CD4-positive, CD25-positive, alpha-beta regulatory T cell (primary cell): ENCODE results near the gene PACRGL. TPM values are rescaled to one million over a fixed set of nuclear protein-coding genes. Genes with fewer than 3 reads are reported as not detected.
A peak's percentile ranks its signal among the peaks of the same experiment; 100 is the strongest.
"Not testable (repeated sequence)": the region's sequence is repeated elsewhere in the genome, so short reads cannot be mapped to it uniquely, and the experiment has no call there.

Experiments
- ATAC-seq, 2 donors: fragments of 150-1000 bp; cut with Tn5 transposase; one replicate each; pipeline ENCODE4 v1.10.0; 2021; ENCODE audit warnings: low read depth in 2 of 2, moderate number of reproducible peaks in 2 of 2, moderate library complexity in 1 of 2
- DNase-seq, 3 donors: peaks; one replicate each; pipeline versions ENCODE4 v3.0.0 to v3.0.0-alpha.2; 2012 to 2022; ENCODE audit warnings: mixed read lengths in 1 of 3
- H3K27ac ChIP-seq: one replicate; pipeline ENCODE4 v1.7.0; 2013; ENCODE audit warnings: mild to moderate bottlenecking, low read length; ENCODE audit not compliant: insufficient read depth, poor library complexity, severe bottlenecking
- H3K27me3 ChIP-seq: one replicate; pipeline ENCODE4 v1.7.0; 2013; ENCODE audit warnings: low read length; ENCODE audit not compliant: control insufficient read depth, insufficient read depth
- H3K36me3 ChIP-seq: one replicate; pipeline ENCODE4 v1.7.0; 2013; ENCODE audit warnings: mild to moderate bottlenecking, low read length, moderate library complexity; ENCODE audit not compliant: control insufficient read depth, insufficient read depth
- H3K4me1 ChIP-seq: 2 replicates; pipeline ENCODE4 v1.7.0; 2013; ENCODE audit warnings: mild to moderate bottlenecking, low read length; ENCODE audit not compliant: insufficient read depth, control insufficient read depth, poor library complexity, severe bottlenecking
- H3K4me3 ChIP-seq: one replicate; pipeline ENCODE4 v1.7.0; 2013; ENCODE audit warnings: low read depth, mild to moderate bottlenecking, low read length, moderate library complexity
- H3K9me3 ChIP-seq, 2 experiments: 1 replicate in 1 of 2; 2 replicates in 1 of 2; pipeline ENCODE4 v1.7.0; 2013; ENCODE audit warnings: low read length in 2 of 2, mild to moderate bottlenecking in 1 of 2, moderate library complexity in 1 of 2; ENCODE audit not compliant: control insufficient read depth in 2 of 2
- H3K27ac Mint-ChIP-seq, 3 donors: one replicate each; pipeline ENCODE4 v1.8.0; 2020 to 2022; ENCODE audit warnings: mild to moderate bottlenecking in 3 of 3, mixed read lengths in 3 of 3, moderate library complexity in 2 of 3
- H3K27me3 Mint-ChIP-seq: one replicate; pipeline ENCODE4 v1.8.0; 2022; ENCODE audit warnings: mild to moderate bottlenecking, mixed read lengths
- H3K36me3 Mint-ChIP-seq: one replicate; pipeline ENCODE4 v1.8.0; 2020; ENCODE audit warnings: mixed read lengths
- H3K4me1 Mint-ChIP-seq, 4 donors: one replicate each; pipeline ENCODE4 v1.8.0; 2020 to 2022; ENCODE audit warnings: mixed read lengths in 4 of 4, mild to moderate bottlenecking in 1 of 4
- H3K4me3 Mint-ChIP-seq, 4 donors: one replicate each; pipeline ENCODE4 v1.8.0; 2020 to 2022; ENCODE audit warnings: mild to moderate bottlenecking in 4 of 4, mixed read lengths in 4 of 4, moderate library complexity in 3 of 4
- H3K9me3 Mint-ChIP-seq, 7 donors: one replicate each; pipeline ENCODE4 v1.8.0; 2020 to 2022; ENCODE audit warnings: mixed read lengths in 7 of 7, mild to moderate bottlenecking in 3 of 7, moderate library complexity in 2 of 7
- polyA plus RNA-seq, 4 donors: library from polyadenylated mRNA; unstranded; fragments of 300-500 nt; fragmentation: Illumina TruSeq; gene quantifications; one replicate each; pipeline ENCODE4 v1.2.3, GENCODE V29; 2021
- total RNA-seq: library from RNA; stranded (reverse); gene quantifications from one replicate; pipeline ENCODE4 v1.2.3, GENCODE V29; 2022

PACRGL gene
- total and polyA plus RNA-seq, 5 donors from 2014 or later = 4.0 to 8.6 (median 4.3) TPM

DNA sequence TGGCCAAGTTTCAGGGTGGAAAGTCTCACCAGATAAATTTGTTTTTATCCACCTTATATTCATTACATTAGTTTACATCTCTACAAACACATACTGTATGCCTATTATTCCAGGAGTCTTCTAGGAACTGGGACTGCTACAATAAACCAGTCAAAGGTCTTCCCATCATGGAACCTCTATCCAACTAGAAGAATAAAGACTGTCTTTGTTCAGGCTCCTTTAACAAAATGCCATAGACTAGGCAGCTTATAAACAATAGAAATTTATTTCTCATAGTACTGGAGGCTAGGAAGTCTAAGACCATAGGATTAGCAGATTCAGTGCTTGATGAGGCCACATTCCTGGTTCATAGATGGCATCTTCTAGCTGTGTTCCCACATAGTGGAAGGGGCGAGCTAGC is 61.6 kb downstream of the PACRGL start:
- H3K4me1 ChIP-seq = no peaks in the 10 kb centered on the region
- no peaks in the 10 kb centered on the region for H3K9me3 Mint-ChIP-seq
- H3K27ac ChIP-seq = no peak overlapping the region
- no peaks in the 10 kb centered on the region for H3K27me3 Mint-ChIP-seq
- H3K4me3 ChIP-seq = no peak overlapping the region
- H3K27me3 ChIP-seq = no peaks in the 10 kb centered on the region
- H3K27ac Mint-ChIP-seq = no peak overlapping the region
- ATAC-seq (no peak), DNase-seq (no peak)
- H3K9me3 ChIP-seq = no peaks in the 10 kb centered on the region
- H3K36me3 ChIP-seq = no peaks in the 10 kb centered on the region
- no peak overlapping the region for H3K4me3 Mint-ChIP-seq
- H3K4me1 Mint-ChIP-seq = no peaks in the 10 kb centered on the region
- no peaks in the 10 kb centered on the region for H3K36me3 Mint-ChIP-seq

DNA sequence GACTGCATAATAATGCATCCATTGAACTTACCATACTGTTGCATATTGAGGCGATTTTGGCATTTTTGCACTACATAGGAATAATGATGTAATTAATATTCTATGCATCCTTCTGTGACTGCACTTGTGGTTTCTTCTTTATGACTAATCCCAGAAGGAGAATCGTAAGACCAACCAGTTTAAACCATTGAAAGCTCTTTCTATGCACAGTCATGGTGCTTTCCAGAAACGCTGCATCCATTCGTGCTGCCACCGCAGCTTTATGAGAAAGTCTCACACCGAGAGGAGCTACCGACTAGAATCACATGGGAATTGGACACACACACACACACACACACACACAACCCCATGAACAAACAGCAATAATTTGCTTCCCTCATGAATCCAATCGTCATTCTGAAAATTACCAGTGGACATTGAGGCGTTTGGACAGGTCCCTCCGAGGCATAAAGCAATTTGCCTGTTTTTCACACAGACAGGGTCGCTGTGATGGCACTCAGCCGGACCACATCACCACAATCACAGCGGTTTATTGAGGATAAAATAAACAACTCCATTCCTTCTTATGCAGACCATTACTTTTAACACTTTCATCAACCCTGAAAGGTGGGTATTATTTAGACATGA is 64.2 kb downstream of the PACRGL start:
- no peaks in the 10 kb centered on the region for H3K9me3 ChIP-seq
- H3K9me3 Mint-ChIP-seq = no peaks in the 10 kb centered on the region
- H3K27ac Mint-ChIP-seq = no peak overlapping the region
- no peaks in the 10 kb centered on the region for H3K27me3 ChIP-seq
- H3K27ac ChIP-seq = no peak overlapping the region
- no peak for DNase-seq
- no peaks in the 10 kb centered on the region for H3K4me1 Mint-ChIP-seq
- no peaks in the 10 kb centered on the region for H3K27me3 Mint-ChIP-seq
- no peaks in the 10 kb centered on the region for H3K36me3 ChIP-seq
- H3K4me1 ChIP-seq = no peaks in the 10 kb centered on the region
- no peaks in the 10 kb centered on the region for H3K36me3 Mint-ChIP-seq
- no peak overlapping the region for H3K4me3 ChIP-seq
- no peak for ATAC-seq
- no peak overlapping the region for H3K4me3 Mint-ChIP-seq

DNA sequence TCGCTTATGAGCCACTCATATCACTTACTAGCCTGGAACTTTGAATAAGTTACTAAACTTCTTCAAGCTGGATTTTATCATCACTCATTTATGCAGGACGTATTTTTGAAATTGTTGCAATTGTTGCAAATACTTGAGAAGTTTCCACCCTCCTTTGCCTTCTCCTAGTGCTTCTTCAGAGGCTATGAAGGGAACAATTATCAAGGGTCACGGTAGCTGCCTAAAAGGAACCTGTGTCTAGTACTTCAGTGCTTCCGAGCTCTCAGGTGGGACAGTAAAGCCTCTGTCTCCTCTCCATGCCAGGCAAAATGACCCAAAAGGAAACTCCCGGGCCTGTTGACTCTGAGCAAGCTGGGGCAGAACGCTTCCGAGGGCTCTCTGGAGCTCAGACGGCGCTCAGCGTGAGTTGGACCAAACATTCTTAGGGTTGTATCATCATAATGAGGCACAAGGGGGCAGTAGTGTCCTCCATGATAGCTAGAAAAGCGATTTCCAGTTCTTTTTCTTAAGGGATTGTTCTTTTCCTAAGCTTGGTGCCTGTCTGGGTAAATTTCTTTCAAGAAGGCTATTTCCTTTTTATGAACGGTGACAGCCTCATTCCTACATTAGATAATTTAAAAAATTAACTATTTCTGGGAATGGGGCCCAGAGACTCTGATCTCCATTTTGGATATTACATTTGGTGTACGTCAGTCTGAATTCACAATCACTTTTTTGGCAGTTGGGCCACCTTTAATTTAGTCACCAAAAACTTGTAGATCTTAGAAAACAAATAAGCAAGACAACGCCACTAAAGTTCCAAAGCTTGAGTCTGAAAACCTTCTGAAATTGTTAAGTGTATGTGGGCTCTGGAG is 73.1 kb downstream of the PACRGL start:
- no peak overlapping the region for H3K27ac Mint-ChIP-seq
- Histone ChIP-seq H3K36me3 (no peaks in the 10 kb centered on the region), H3K4me1 (no peaks in the 10 kb centered on the region), H3K4me3 (no peak overlapping the region), H3K9me3 (no peaks in the 10 kb centered on the region), H3K27me3 (no peaks in the 10 kb centered on the region), H3K27ac (no peak overlapping the region)
- no peak for ATAC-seq
- H3K27me3 Mint-ChIP-seq = no peaks in the 10 kb centered on the region
- H3K4me1 Mint-ChIP-seq = peaks cover 0 to 2% (median 0%) of the 10 kb centered on the region in 4 donors
- DNase-seq = peak in 2 of 3 donors; percentile 17 to 31
- H3K36me3 Mint-ChIP-seq = no peaks in the 10 kb centered on the region
- peaks cover 0 to 6% (median 0%) of the 10 kb centered on the region in 7 donors for H3K9me3 Mint-ChIP-seq
- H3K4me3 Mint-ChIP-seq = no peak overlapping the region

DNA sequence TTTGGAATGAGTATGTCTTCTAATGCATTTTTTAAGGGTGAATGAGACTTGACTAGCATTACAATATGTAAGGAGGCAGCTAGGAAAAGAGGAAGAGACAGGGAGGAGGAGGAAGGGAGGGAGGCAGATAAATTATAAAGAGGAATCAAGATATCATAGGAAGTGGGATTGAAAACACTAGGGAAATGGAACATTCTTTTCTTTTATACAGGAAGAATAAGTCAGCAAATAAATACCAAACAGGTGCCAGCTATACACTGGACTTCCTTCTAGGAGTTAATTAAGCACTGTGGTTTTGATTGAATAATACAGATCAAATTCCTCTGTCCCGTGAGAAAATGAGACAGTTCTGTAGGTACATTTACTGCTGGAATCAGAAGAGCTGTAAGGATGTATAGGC is 78.6 kb downstream of the PACRGL start:
- Histone ChIP-seq H3K4me3 (no peak overlapping the region), H3K4me1 (no peaks in the 10 kb centered on the region), H3K9me3 (peaks cover 0 to 3% of the 10 kb centered on the region in 2 experiments), H3K36me3 (no peaks in the 10 kb centered on the region), H3K27me3 (no peaks in the 10 kb centered on the region), H3K27ac (no peak overlapping the region)
- Mint-ChIP-seq H3K9me3 (peaks cover 0 to 24% (median 11%) of the 10 kb centered on the region in 7 donors), H3K36me3 (no peaks in the 10 kb centered on the region), H3K4me3 (no peak overlapping the region), H3K4me1 (no peaks in the 10 kb centered on the region), H3K27me3 (no peaks in the 10 kb centered on the region), H3K27ac (no peak overlapping the region)
- DNase-seq (no peak), ATAC-seq (no peak)

DNA sequence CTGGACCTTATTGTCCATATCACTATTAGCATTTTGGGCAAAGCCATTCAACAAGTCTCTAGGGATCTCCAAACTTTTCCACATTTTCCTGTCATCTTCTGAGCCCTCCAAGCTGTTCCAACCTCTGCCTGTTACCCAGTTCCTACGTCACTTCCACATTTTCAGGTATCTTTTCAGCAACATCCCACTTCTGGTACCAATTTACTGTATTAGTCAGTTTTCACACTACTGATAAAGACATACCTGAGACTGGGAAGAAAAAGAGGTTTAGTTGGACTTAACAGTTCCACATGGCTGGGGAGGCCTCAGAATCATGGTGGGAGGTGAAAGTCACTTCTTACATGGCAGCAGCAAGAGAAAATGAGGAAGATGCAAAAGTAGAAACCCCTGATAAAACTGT is 82.9 kb downstream of the PACRGL start:
- not testable (repeated sequence) for H3K36me3 ChIP-seq, H3K4me3 Mint-ChIP-seq, H3K36me3 Mint-ChIP-seq, H3K9me3 ChIP-seq, H3K27ac ChIP-seq, H3K27me3 Mint-ChIP-seq, ATAC-seq, DNase-seq, H3K4me3 ChIP-seq, H3K27me3 ChIP-seq, H3K4me1 ChIP-seq, H3K27ac Mint-ChIP-seq, H3K4me1 Mint-ChIP-seq
- H3K9me3 Mint-ChIP-seq = peaks cover 0 to 19% (median 9%) of the 10 kb centered on the region in 7 donors

DNA sequence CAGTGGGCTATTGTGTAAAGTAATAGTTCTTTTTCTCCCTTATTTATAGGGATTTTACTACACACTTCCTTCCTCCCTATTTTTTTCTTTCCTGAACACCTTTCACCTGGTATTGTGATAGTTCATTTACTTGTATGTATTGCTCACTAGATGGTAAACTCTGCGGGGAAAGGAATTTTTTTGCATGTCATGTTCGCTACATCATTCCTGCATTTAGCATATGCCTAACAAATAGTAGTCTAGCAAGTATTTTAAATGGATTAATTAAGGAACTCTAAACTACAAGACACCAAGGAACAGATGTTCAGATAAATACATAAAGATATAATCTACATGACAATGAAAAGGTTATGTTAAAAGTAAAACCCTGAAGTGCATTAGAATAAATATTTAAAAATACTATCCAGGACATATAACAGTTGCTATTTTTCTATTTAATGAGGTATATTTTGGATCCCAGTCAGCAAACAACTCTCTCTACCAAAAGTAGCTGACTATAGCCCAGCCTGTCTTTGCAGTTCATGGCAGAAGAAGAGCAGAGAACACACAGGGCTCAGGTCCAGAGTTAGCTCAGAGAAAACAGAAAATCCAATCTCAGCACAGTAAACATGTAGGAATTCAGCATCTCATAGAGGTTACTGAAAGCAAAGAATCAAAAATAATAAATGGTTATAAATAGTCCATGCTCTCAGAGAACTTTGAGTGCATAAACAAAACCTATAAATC is 87.8 kb downstream of the PACRGL start:
- Mint-ChIP-seq H3K4me1 (no peaks in the 10 kb centered on the region), H3K36me3 (no peaks in the 10 kb centered on the region), H3K27me3 (no peaks in the 10 kb centered on the region), H3K27ac (no peak overlapping the region), H3K9me3 (peaks cover 0 to 5% (median 2%) of the 10 kb centered on the region in 7 donors), H3K4me3 (no peak overlapping the region)
- Histone ChIP-seq H3K4me3 (no peak overlapping the region), H3K36me3 (no peaks in the 10 kb centered on the region), H3K4me1 (no peaks in the 10 kb centered on the region), H3K9me3 (peaks cover 0 to 3% of the 10 kb centered on the region in 2 experiments), H3K27ac (no peak overlapping the region), H3K27me3 (no peaks in the 10 kb centered on the region)
- no peak for ATAC-seq
- DNase-seq = no peak
